Measurements from ENCODE around the gene CLDN19.
A peak's percentile ranks its signal among the peaks of the same experiment; 100 is the strongest.

CLDN19 gene

GRCh38 chr1:42748021-42748420 lies 8.0 kb upstream of the CLDN19 start:
- TF ChIP-seq USF1 (IDR thresholded peaks at IDR 0.05): no peak
- TF ChIP-seq RAD21 (IDR thresholded peaks at IDR 0.05; ENCODE audit: low read depth): no peak
- no peak for TF ChIP-seq ZBTB7A (IDR thresholded peaks at IDR 0.05; ENCODE audit: low read depth)
- TF ChIP-seq EGR1 (IDR thresholded peaks at IDR 0.05): no peak
- TF ChIP-seq CEBPB (IDR thresholded peaks at IDR 0.05): no peak
- TF ChIP-seq TCF12 (IDR thresholded peaks at IDR 0.05; ENCODE audit: low read depth): no peak
- no peak for TF ChIP-seq TEAD4 (IDR thresholded peaks at IDR 0.05)
- TF ChIP-seq EP300 (IDR thresholded peaks at IDR 0.05; ENCODE audit: borderline replicate concordance): no peak
- TF ChIP-seq NFIC (IDR thresholded peaks at IDR 0.05): no peak
- TF ChIP-seq FOXM1 (IDR thresholded peaks at IDR 0.05; ENCODE audit: borderline replicate concordance, low read depth): no peak
- TF ChIP-seq REST (IDR thresholded peaks at IDR 0.05; ENCODE audit: low read depth): no peak

- TF ChIP-seq RAD21 (IDR thresholded peaks at IDR 0.05; ENCODE audit: low read depth) (peak; percentile 68), ZBTB7A (IDR thresholded peaks at IDR 0.05; ENCODE audit: low read depth) (no peak)
Measured at GRCh38 chr1:42747125-42747524, 7.1 kb upstream of the CLDN19 start.

GRCh38 chr1:42746436-42747105 lies 6.5 kb upstream of the CLDN19 start:
- TF ChIP-seq ZBTB7A (IDR thresholded peaks at IDR 0.05; ENCODE audit: low read depth) (no peak), RAD21 (IDR thresholded peaks at IDR 0.05; ENCODE audit: low read depth) (no peak), FOXM1 (IDR thresholded peaks at IDR 0.05; ENCODE audit: borderline replicate concordance, low read depth) (no peak), TAF1 (IDR thresholded peaks at IDR 0.05; ENCODE audit: low read depth) (no peak), CEBPB (IDR thresholded peaks at IDR 0.05) (no peak), NFIC (IDR thresholded peaks at IDR 0.05) (no peak), MAX (IDR thresholded peaks at IDR 0.05) (no peak), CREB1 (IDR thresholded peaks at IDR 0.05; ENCODE audit: low read depth) (no peak), YY1 (IDR thresholded peaks at IDR 0.05; ENCODE audit: low read depth) (no peak), EP300 (IDR thresholded peaks at IDR 0.05; ENCODE audit: borderline replicate concordance) (no peak), USF1 (IDR thresholded peaks at IDR 0.05) (no peak), EGR1 (IDR thresholded peaks at IDR 0.05) (no peak), TCF12 (IDR thresholded peaks at IDR 0.05; ENCODE audit: low read depth) (no peak), TEAD4 (IDR thresholded peaks at IDR 0.05) (no peak)

GRCh38 chr1:42745851-42746250 lies 5.8 kb upstream of the CLDN19 start:
- TF ChIP-seq TCF12 (IDR thresholded peaks at IDR 0.05; ENCODE audit: low read depth) (no peak), TEAD4 (IDR thresholded peaks at IDR 0.05) (no peak), FOXM1 (IDR thresholded peaks at IDR 0.05; ENCODE audit: borderline replicate concordance, low read depth) (no peak), ZBTB7A (IDR thresholded peaks at IDR 0.05; ENCODE audit: low read depth) (no peak), REST (IDR thresholded peaks at IDR 0.05; ENCODE audit: low read depth) (no peak), RAD21 (IDR thresholded peaks at IDR 0.05; ENCODE audit: low read depth) (no peak), CREB1 (IDR thresholded peaks at IDR 0.05; ENCODE audit: low read depth) (no peak), NFIC (IDR thresholded peaks at IDR 0.05) (no peak), EGR1 (IDR thresholded peaks at IDR 0.05) (no peak), MAX (IDR thresholded peaks at IDR 0.05) (no peak), CEBPB (IDR thresholded peaks at IDR 0.05) (no peak), USF1 (IDR thresholded peaks at IDR 0.05) (no peak), EP300 (IDR thresholded peaks at IDR 0.05; ENCODE audit: borderline replicate concordance) (no peak), TAF1 (IDR thresholded peaks at IDR 0.05; ENCODE audit: low read depth) (no peak), YY1 (IDR thresholded peaks at IDR 0.05; ENCODE audit: low read depth) (no peak)

- TF ChIP-seq TAF1 (IDR thresholded peaks at IDR 0.05; ENCODE audit: low read depth) (no peak), RAD21 (IDR thresholded peaks at IDR 0.05; ENCODE audit: low read depth) (no peak), EGR1 (IDR thresholded peaks at IDR 0.05) (no peak), REST (IDR thresholded peaks at IDR 0.05; ENCODE audit: low read depth) (no peak), FOXM1 (IDR thresholded peaks at IDR 0.05; ENCODE audit: borderline replicate concordance, low read depth) (no peak), MAX (IDR thresholded peaks at IDR 0.05) (no peak), YY1 (IDR thresholded peaks at IDR 0.05; ENCODE audit: low read depth) (no peak), TEAD4 (IDR thresholded peaks at IDR 0.05) (no peak), EP300 (IDR thresholded peaks at IDR 0.05; ENCODE audit: borderline replicate concordance) (no peak), ZBTB7A (IDR thresholded peaks at IDR 0.05; ENCODE audit: low read depth) (no peak), USF1 (IDR thresholded peaks at IDR 0.05) (no peak), NFIC (IDR thresholded peaks at IDR 0.05) (no peak), CEBPB (IDR thresholded peaks at IDR 0.05) (no peak), TCF12 (IDR thresholded peaks at IDR 0.05; ENCODE audit: low read depth) (no peak), CREB1 (IDR thresholded peaks at IDR 0.05; ENCODE audit: low read depth) (no peak)
Measured at GRCh38 chr1:42744148-42744413, 4.0 kb upstream of the CLDN19 start.
